ENCODE measurements around the gene TMEM53. TPM values are rescaled to one million over a fixed set of nuclear protein-coding genes. Genes with fewer than 3 reads are reported as not detected.

Gene TMEM53
- total RNA-seq, 1 experiment from 2014 or later = 10.9 TPM

- Mint-ChIP-seq H3K36me3 (ENCODE audit: insufficient read depth, unreplicated experiment) (peaks cover 62% of the 10 kb centered on the region), H3K27me3 (ENCODE audit: unreplicated experiment) (no peaks in the 10 kb centered on the region), H3K9me3 (ENCODE audit: low read depth, unreplicated experiment) (no peaks in the 10 kb centered on the region), H3K27ac (ENCODE audit: unreplicated experiment) (no peak overlapping the region), H3K4me3 (ENCODE audit: low read depth, unreplicated experiment) (no peak overlapping the region), H3K4me1 (ENCODE audit: low read depth, unreplicated experiment) (no peaks in the 10 kb centered on the region)
- intact Hi-C loops (cut with micrococcal nuclease; ENCODE audit: unreplicated experiment) = no loop called here
- no peak for TF ChIP-seq CTCF (IDR thresholded peaks at IDR 0.05; ENCODE audit: unreplicated experiment)
- CTCF ChIA-PET = no interaction called here
- BruUV-seq (replicated peaks) = no TSS peak
- DNase-seq = no peak
Measured at GRCh38 chr1:44636688-44637598, 37.3 kb downstream of the TMEM53 start.

- DNase-seq = no peak
- no peak overlapping the region for H3K27ac Mint-ChIP-seq (ENCODE audit: unreplicated experiment)
- TF ChIP-seq CTCF (IDR thresholded peaks at IDR 0.05; ENCODE audit: unreplicated experiment) = no peak
- peaks cover 70% of the 10 kb centered on the region for H3K36me3 Mint-ChIP-seq (ENCODE audit: insufficient read depth, unreplicated experiment)
- no peaks in the 10 kb centered on the region for H3K4me1 Mint-ChIP-seq (ENCODE audit: low read depth, unreplicated experiment)
- intact Hi-C loops (cut with micrococcal nuclease; ENCODE audit: unreplicated experiment) = no loop called here
- CTCF ChIA-PET = no interaction called here
- no peak overlapping the region for H3K4me3 Mint-ChIP-seq (ENCODE audit: low read depth, unreplicated experiment)
- no peaks in the 10 kb centered on the region for H3K27me3 Mint-ChIP-seq (ENCODE audit: unreplicated experiment)
- no peaks in the 10 kb centered on the region for H3K9me3 Mint-ChIP-seq (ENCODE audit: low read depth, unreplicated experiment)
- BruUV-seq (replicated peaks) = no TSS peak
Measured at GRCh38 chr1:44636083-44636687, 38.1 kb downstream of the TMEM53 start.

GRCh38 chr1:44635439-44635838 is 38.8 kb downstream of the TMEM53 start:
- no TSS peak for BruUV-seq (replicated peaks)
- H3K27ac Mint-ChIP-seq (ENCODE audit: unreplicated experiment) = no peak overlapping the region
- peaks cover 6% of the 10 kb centered on the region for H3K4me1 Mint-ChIP-seq (ENCODE audit: low read depth, unreplicated experiment)
- H3K27me3 Mint-ChIP-seq (ENCODE audit: unreplicated experiment) = no peaks in the 10 kb centered on the region
- H3K36me3 Mint-ChIP-seq (ENCODE audit: insufficient read depth, unreplicated experiment) = peaks cover 77% of the 10 kb centered on the region
- H3K9me3 Mint-ChIP-seq (ENCODE audit: low read depth, unreplicated experiment) = no peaks in the 10 kb centered on the region
- H3K4me3 Mint-ChIP-seq (ENCODE audit: low read depth, unreplicated experiment) = no peak overlapping the region
- intact Hi-C loops (cut with micrococcal nuclease; ENCODE audit: unreplicated experiment) = no loop called here
- CTCF ChIA-PET = no interaction called here
- TF ChIP-seq CTCF (IDR thresholded peaks at IDR 0.05; ENCODE audit: unreplicated experiment) = no peak
- DNase-seq = no peak

- CTCF ChIA-PET = no interaction called here
- DNase-seq = no peak
- no peak for TF ChIP-seq CTCF (IDR thresholded peaks at IDR 0.05; ENCODE audit: unreplicated experiment)
- peaks cover 9% of the 10 kb centered on the region for H3K4me1 Mint-ChIP-seq (ENCODE audit: low read depth, unreplicated experiment)
- no peaks in the 10 kb centered on the region for H3K27me3 Mint-ChIP-seq (ENCODE audit: unreplicated experiment)
- H3K27ac Mint-ChIP-seq (ENCODE audit: unreplicated experiment) = no peak overlapping the region
- intact Hi-C loops (cut with micrococcal nuclease; ENCODE audit: unreplicated experiment) = no loop called here
- no TSS peak for BruUV-seq (replicated peaks)
- H3K4me3 Mint-ChIP-seq (ENCODE audit: low read depth, unreplicated experiment) = no peak overlapping the region
- no peaks in the 10 kb centered on the region for H3K9me3 Mint-ChIP-seq (ENCODE audit: low read depth, unreplicated experiment)
- peaks cover 78% of the 10 kb centered on the region for H3K36me3 Mint-ChIP-seq (ENCODE audit: insufficient read depth, unreplicated experiment)
Measured at GRCh38 chr1:44634606-44635189, 39.6 kb downstream of the TMEM53 start.

All from Calu3 (cell line).